ENCODE results near the gene SETD2.

DNA sequence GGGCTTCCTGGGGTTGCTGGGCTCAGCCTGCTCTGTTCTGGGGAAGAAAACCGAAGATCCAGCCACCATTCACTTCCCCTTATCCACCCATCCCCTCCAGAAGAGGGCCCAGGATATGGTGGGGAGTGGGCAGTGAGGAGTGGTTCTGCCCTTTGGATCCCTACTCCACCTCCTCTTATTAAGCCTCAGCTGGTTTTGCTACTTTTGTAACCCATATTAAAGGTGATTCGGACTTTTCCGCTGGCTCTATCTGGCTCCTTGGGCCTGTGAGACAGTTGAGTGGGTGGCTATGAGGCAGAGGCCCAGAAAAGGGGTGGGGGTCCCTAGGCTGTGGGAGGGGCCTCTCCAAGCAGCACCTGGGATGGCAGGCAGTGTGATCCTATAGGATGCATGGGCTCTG, 150.7 kb downstream of the SETD2 start:
- TF ChIP-seq CTCF (IDR thresholded peaks at IDR 0.05) (no peak), POLR2A (IDR thresholded peaks at IDR 0.05) (no peak)

All from uterus (tissue), 2 donors.